Measurements from ENCODE around the gene RHOF.

DNA sequence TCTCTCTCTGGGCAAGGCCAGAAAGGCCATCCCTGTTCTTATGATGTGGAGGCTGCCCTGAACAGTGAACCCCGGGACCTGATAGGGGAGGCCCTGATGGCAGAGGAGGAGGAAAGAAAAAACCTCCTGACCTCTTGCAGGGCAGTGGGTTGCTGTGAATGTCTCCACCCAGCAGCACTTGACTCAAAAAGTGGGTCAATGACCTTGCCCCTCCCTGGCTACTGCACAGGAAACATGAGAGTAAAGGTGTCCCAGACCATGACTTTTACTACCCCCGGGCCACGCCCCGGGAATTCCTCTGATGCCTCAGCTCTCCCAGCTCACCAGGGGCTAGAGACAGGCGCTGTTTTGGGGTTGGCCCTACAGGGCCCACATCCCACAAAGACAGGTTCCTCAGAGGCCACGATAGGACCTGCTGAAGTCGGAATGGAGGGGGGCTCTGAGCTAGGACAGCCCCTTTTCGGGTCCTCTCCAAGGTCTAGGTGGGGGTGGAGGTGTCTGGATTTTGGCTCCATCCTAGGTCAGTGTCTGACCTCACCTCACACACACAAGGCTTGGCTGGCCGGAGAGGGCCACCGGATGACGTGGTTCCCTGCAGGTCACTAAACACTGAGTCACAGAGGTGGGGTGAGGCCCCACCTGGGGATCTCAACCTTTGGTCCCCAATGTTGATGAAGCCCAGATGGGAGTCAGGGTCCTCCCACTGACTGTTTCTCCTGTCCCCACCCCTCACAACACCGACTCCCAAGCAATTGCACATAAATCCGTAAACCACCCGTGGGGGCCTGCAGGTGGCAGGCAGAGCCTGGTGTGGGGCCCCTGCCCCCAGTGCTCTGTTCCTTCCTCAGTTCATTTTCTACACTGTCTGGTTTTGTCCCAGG lies 1.6 kb downstream of the RHOF start:
- TF ChIP-seq, protein P1, sequence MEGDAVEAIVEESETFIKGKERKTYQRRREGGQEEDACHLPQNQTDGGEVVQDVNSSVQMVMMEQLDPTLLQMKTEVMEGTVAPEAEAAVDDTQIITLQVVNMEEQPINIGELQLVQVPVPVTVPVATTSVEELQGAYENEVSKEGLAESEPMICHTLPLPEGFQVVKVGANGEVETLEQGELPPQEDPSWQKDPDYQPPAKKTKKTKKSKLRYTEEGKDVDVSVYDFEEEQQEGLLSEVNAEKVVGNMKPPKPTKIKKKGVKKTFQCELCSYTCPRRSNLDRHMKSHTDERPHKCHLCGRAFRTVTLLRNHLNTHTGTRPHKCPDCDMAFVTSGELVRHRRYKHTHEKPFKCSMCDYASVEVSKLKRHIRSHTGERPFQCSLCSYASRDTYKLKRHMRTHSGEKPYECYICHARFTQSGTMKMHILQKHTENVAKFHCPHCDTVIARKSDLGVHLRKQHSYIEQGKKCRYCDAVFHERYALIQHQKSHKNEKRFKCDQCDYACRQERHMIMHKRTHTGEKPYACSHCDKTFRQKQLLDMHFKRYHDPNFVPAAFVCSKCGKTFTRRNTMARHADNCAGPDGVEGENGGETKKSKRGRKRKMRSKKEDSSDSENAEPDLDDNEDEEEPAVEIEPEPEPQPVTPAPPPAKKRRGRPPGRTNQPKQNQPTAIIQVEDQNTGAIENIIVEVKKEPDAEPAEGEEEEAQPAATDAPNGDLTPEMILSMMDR (conservative IDR thresholded peaks at IDR 0.05 in 1 of 2, IDR thresholded peaks at IDR 0.05 in 1 of 2; ENCODE audit: low read depth in 1 of 2, low read length in 2 of 2), result no peak
- no peak for TF ChIP-seq EZH2 (IDR thresholded peaks at IDR 0.05; ENCODE audit: low read length, missing control alignments)

All from fibroblast of lung (primary cell).